ENCODE results near the gene TTLL3. TPM values are rescaled to one million over a fixed set of nuclear protein-coding genes. Genes with fewer than 3 reads are reported as not detected.
A peak's percentile ranks its signal among the peaks of the same experiment; 100 is the strongest.
"Not testable (repeated sequence)": the region's sequence is repeated elsewhere in the genome, so short reads cannot be mapped to it uniquely, and the experiment has no call there.

Gene TTLL3
- total and polyA plus RNA-seq, 7 donors: 2.9 to 19.0 (median 6.4) TPM

GRCh38 chr3:9861626-9862130 is 51.6 kb downstream of the TTLL3 start:
- H3K9me3 ChIP-seq: no peaks in the 10 kb centered on the region
- intact Hi-C loops (cut with DNase I): loop anchor here in 1 of 2 donors (10.0 kb wide), 1 partner anchor 53 kb away; the partner anchor contains the start of gene IL17RC
- no peak overlapping the region for H3K27ac ChIP-seq
- no peaks in the 10 kb centered on the region for H3K4me1 ChIP-seq
- no peak overlapping the region for H3K4me3 ChIP-seq
- no peak for ATAC-seq
- DNase-seq: no peak
- no peaks in the 10 kb centered on the region for H3K27me3 ChIP-seq (ENCODE audit: insufficient read depth in 3 of 3, low read length in 2 of 3)
- 89 to 90% (median 89%) methylated on average over 5 of the region's 5 CpGs for WGBS, 3 donors
- no peaks in the 10 kb centered on the region for H3K36me3 ChIP-seq (ENCODE audit: insufficient read depth in 1 of 2, low read depth in 1 of 2)
- TF ChIP-seq, protein P1, sequence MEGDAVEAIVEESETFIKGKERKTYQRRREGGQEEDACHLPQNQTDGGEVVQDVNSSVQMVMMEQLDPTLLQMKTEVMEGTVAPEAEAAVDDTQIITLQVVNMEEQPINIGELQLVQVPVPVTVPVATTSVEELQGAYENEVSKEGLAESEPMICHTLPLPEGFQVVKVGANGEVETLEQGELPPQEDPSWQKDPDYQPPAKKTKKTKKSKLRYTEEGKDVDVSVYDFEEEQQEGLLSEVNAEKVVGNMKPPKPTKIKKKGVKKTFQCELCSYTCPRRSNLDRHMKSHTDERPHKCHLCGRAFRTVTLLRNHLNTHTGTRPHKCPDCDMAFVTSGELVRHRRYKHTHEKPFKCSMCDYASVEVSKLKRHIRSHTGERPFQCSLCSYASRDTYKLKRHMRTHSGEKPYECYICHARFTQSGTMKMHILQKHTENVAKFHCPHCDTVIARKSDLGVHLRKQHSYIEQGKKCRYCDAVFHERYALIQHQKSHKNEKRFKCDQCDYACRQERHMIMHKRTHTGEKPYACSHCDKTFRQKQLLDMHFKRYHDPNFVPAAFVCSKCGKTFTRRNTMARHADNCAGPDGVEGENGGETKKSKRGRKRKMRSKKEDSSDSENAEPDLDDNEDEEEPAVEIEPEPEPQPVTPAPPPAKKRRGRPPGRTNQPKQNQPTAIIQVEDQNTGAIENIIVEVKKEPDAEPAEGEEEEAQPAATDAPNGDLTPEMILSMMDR (IDR thresholded peaks at IDR 0.05): no peak

DNA sequence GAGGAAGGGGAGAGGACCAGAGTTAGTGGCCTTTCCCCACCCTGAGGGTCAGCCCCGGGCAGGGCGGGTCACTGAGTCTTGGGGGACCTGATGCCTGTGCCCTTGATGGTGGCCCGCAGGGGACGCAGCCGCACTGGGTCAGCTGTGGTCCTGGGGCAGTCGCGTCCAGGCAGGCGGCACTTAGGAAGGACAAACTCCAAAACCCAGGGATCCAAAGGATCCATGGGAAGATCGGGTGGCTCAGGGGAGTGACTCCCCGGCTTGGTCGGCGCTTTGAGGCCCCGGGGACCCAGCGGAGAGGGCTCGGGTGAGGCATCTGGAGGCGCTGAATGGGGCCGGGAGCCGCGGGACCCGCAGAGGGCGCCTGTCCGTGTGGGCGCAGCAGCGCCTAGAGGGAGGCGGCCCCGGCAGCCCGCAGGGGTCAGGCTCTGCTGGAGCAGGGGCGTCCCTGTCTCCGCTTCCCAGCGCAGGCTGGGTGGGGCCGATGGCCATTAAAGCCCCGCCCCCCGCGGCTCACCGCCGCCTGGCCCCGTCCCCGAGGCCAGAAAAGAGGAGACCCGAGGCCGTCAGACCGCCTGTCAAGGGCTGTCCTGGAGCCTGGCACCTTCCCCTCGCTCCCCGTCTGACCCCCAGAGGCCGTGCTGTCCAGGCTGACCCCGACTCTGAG is 52.5 kb downstream of the TTLL3 start:
- H3K4me1 ChIP-seq: no peaks in the 10 kb centered on the region
- no peaks in the 10 kb centered on the region for H3K9me3 ChIP-seq
- peak; percentile 79 to 92 (median 87) for ATAC-seq
- peak overlapping the region; percentile 65 for H3K4me3 ChIP-seq
- H3K27ac ChIP-seq: no peak overlapping the region
- no peaks in the 10 kb centered on the region for H3K36me3 ChIP-seq (ENCODE audit: insufficient read depth in 1 of 2, low read depth in 1 of 2)
- intact Hi-C loops (cut with DNase I): loop anchor here in 1 of 2 donors (10.0 kb wide), 1 partner anchor 52 kb away; the partner anchor contains the start of gene IL17RC
- no peaks in the 10 kb centered on the region for H3K27me3 ChIP-seq (ENCODE audit: insufficient read depth in 3 of 3, low read length in 2 of 3)
- peak; percentile 70 to 84 for DNase-seq
- 12 to 20% (median 17%) methylated on average over 31 to 45 of the region's 45 CpGs for WGBS, 3 donors
- TF ChIP-seq, protein P1 (IDR thresholded peaks at IDR 0.05): peak; percentile 44

DNA sequence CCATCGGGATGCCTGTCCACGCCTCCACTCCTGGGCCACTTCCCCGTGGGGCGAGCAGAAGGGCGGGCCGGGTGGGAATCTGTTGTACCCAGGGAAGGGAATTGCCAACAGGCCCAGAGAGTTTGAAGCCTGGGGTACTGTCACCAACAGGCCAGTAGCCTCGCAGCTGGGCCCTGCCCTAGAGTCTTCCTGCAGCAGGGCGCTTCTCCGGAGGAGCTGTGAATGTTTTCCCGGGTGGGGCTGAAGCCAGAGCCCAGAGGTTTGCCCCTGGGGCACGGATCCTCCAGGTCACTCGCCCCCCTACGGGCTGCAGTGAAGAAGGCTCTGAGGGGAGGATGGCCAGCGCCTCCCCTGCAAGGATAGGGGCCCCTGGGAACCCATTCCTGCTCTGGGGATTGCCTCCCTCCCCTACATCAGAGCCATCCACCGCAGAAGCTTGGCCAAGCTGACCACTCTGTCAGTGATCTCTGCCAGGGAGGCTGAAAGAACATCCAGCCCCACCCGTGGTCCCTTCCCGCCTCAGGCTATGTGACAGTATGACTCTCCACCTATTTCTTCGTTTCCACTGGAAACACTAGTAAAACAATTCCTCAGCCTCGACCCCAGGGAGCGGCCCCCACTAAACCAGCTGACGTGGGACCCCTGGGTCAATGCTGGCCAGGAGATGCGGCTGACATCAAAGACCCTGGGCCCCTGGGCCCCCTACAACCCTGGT is 53.2 kb downstream of the TTLL3 start:
- ATAC-seq (peak in 3 of 4 donors; percentile 5 to 22 (median 19)), DNase-seq (no peak)
- H3K36me3 ChIP-seq (ENCODE audit: insufficient read depth in 1 of 2, low read depth in 1 of 2): no peaks in the 10 kb centered on the region
- TF ChIP-seq, protein P1 (IDR thresholded peaks at IDR 0.05): no peak
- no peaks in the 10 kb centered on the region for H3K9me3 ChIP-seq
- intact Hi-C loops (cut with DNase I): loop anchor here in 1 of 2 donors (10.0 kb wide), 1 partner anchor 52 kb away; the partner anchor contains the start of gene IL17RC
- peak overlapping the region; percentile 65 for H3K4me3 ChIP-seq
- no peaks in the 10 kb centered on the region for H3K4me1 ChIP-seq
- H3K27me3 ChIP-seq (ENCODE audit: insufficient read depth in 3 of 3, low read length in 2 of 3): no peaks in the 10 kb centered on the region
- no peak overlapping the region for H3K27ac ChIP-seq
- 56 to 78% (median 63%) methylated on average over 16 to 22 of the region's 22 CpGs for WGBS, 3 donors

GRCh38 chr3:9864200-9864927 is 54.3 kb downstream of the TTLL3 start:
- TF ChIP-seq, protein P1 (IDR thresholded peaks at IDR 0.05): no peak
- no peaks in the 10 kb centered on the region for H3K27me3 ChIP-seq (ENCODE audit: insufficient read depth in 3 of 3, low read length in 2 of 3)
- ATAC-seq (peak in 1 of 4 donors; percentile 31), DNase-seq (peak; percentile 53 to 61)
- H3K27ac ChIP-seq: peak overlapping the region; percentile 30
- intact Hi-C loops (cut with DNase I): loop anchor here in 1 of 2 donors (10.0 kb wide), 1 partner anchor 50 kb away; the partner anchor contains the start of gene IL17RC
- no peaks in the 10 kb centered on the region for H3K9me3 ChIP-seq
- H3K36me3 ChIP-seq (ENCODE audit: insufficient read depth in 1 of 2, low read depth in 1 of 2): no peaks in the 10 kb centered on the region
- WGBS, 3 donors: 49 to 57% (median 55%) methylated on average over 16 of the region's 16 CpGs
- H3K4me1 ChIP-seq: no peaks in the 10 kb centered on the region
- H3K4me3 ChIP-seq: no peak overlapping the region

- H3K4me3 ChIP-seq; DNase-seq; ATAC-seq; H3K27me3 ChIP-seq (ENCODE audit: insufficient read depth in 3 of 3, low read length in 2 of 3); H3K36me3 ChIP-seq (ENCODE audit: insufficient read depth in 1 of 2, low read depth in 1 of 2); H3K9me3 ChIP-seq; H3K4me1 ChIP-seq; H3K27ac ChIP-seq: not testable (repeated sequence)
- 85 to 90% (median 88%) methylated on average over 10 of the region's 10 CpGs for WGBS, 3 donors
- intact Hi-C loops (cut with DNase I): loop anchor here in 1 of 2 donors (10.0 kb wide), 1 partner anchor 50 kb away; the partner anchor contains the start of gene IL17RC
These were observed 55.1 kb downstream of the TTLL3 start for GRCh38 chr3:9865125-9865637.
